HepG2 (cell line): ENCODE data around the gene GRHL1. TPM values are rescaled to one million over a fixed set of nuclear protein-coding genes. Genes with fewer than 3 reads are reported as not detected.

ENCODE experiments used
- CCAR2 ChIP-seq: fragments of 200-400 bp; formaldehyde crosslinking; optimal IDR thresholded peaks from 2 replicates; pipeline ENCODE3; 2018; ENCODE audit warnings: low read depth, mild to moderate bottlenecking, low read length, moderate library complexity
- HMGXB3 ChIP-seq: sonication (generic); formaldehyde crosslinking; IDR thresholded peaks from 2 replicates; pipeline ENCODE4 v1.4.0; 2020; ENCODE audit warnings: missing genetic modification reagents, borderline replicate concordance
- KAT2B ChIP-seq: fragments of 150-350 bp; IDR thresholded peaks from 2 replicates; pipeline ENCODE4 v1.6.1; 2014; ENCODE audit warnings: low read depth, low read length, borderline replicate concordance
- MBD4 ChIP-seq: IDR thresholded peaks from 2 replicates; pipeline ENCODE4 v1.6.1; 2012; ENCODE audit warnings: low read length, inconsistent platforms, borderline replicate concordance
- MIER3 ChIP-seq: IDR thresholded peaks from 2 replicates; pipeline ENCODE4 v1.6.1; 2016; ENCODE audit warnings: missing compliant biosample characterization, borderline replicate concordance
- ONECUT2 ChIP-seq: sonication (generic); formaldehyde crosslinking; IDR thresholded peaks from 2 replicates; pipeline ENCODE4 v1.4.0; 2020; ENCODE audit warnings: missing genetic modification reagents
- PAF1 ChIP-seq: IDR thresholded peaks from 2 replicates; pipeline ENCODE4 v1.6.1; 2016; ENCODE audit warnings: missing genetic modification reagents, missing compliant biosample characterization
- SMYD3 ChIP-seq: sonication (generic); formaldehyde crosslinking; IDR thresholded peaks from 2 replicates; pipeline ENCODE4 v1.8.1; 2023; ENCODE audit warnings: mild to moderate bottlenecking, missing genetic modification reagents
- STAT6 ChIP-seq: sonication (generic); formaldehyde crosslinking; IDR thresholded peaks from 2 replicates; pipeline ENCODE4 v1.4.0; 2020; ENCODE audit warnings: missing genetic modification reagents, mild to moderate bottlenecking, borderline replicate concordance
- ZNF350 ChIP-seq: sonication (generic); formaldehyde crosslinking; IDR thresholded peaks from 2 replicates; pipeline ENCODE4 v1.4.0; 2020; ENCODE audit warnings: mild to moderate bottlenecking, low read depth, missing genetic modification reagents, borderline replicate concordance
- ZNF44 ChIP-seq: sonication (generic); formaldehyde crosslinking; IDR thresholded peaks from 2 replicates; pipeline ENCODE4 v1.5.1; 2020; ENCODE audit warnings: mild to moderate bottlenecking, missing genetic modification reagents
- ZNF776 ChIP-seq: sonication (generic); formaldehyde crosslinking; IDR thresholded peaks from 2 replicates; pipeline ENCODE4 v1.4.0; 2020; ENCODE audit warnings: mild to moderate bottlenecking, missing genetic modification reagents
- ZNF839 ChIP-seq: sonication (generic); formaldehyde crosslinking; IDR thresholded peaks from 2 replicates; pipeline ENCODE4 v1.4.0; 2020; ENCODE audit warnings: missing genetic modification reagents, mild to moderate bottlenecking, borderline replicate concordance
- ZXDC ChIP-seq: sonication (generic); formaldehyde crosslinking; IDR thresholded peaks from 2 replicates; pipeline ENCODE4 v1.5.0; 2020; ENCODE audit warnings: mild to moderate bottlenecking, missing genetic modification reagents
- polyA plus RNA-seq, 8 experiments: library from polyadenylated mRNA; depleted of rRNA in 3 of 8; stranded (reverse) in 7 of 8; unstranded in 1 of 8; fragments of >200 nt; fragmentation: Illumina TruSeq in 4 of 8; extraction: Trizol in 4 of 8; gene quantifications; 2 replicates each; pipeline versions ENCODE4 v1.2.1 to v1.2.3, GENCODE V29; 2011 to 2016; ENCODE audit warnings: low read depth in 4 of 8, missing spikeins in 1 of 8, mixed read lengths in 1 of 8; ENCODE audit not compliant: insufficient read depth in 1 of 8
- total RNA-seq, 5 experiments: library from RNA; depleted of rRNA; stranded (reverse); fragments of >200 nt; fragmentation: Illumina TruSeq; extraction: Trizol; gene quantifications; 2 replicates each; pipeline ENCODE4 v1.2.3, GENCODE V29; 2016; ENCODE audit warnings: low read depth in 1 of 5
- TF ChIP-seq, protein P1 (sequence below): sonication (generic); formaldehyde crosslinking; IDR thresholded peaks from 2 replicates; pipeline ENCODE4 v1.5.0; 2020; ENCODE audit warnings: missing genetic modification reagents, mild to moderate bottlenecking, borderline replicate concordance
- TF ChIP-seq, protein P2 (sequence below): sonication (generic); formaldehyde crosslinking; IDR thresholded peaks from 2 replicates; pipeline ENCODE4 v1.8.1; 2023; ENCODE audit warnings: mild to moderate bottlenecking, missing genetic modification reagents

GRHL1 gene
- total and polyA plus RNA-seq, 2 of the 13 experiments (the other 11 are each of a cell fraction or from before 2014, with no cell fraction given) = 9.3 to 12.0 TPM

GRCh38 chr2:10043906-10044601 lies 92.6 kb downstream of the GRHL1 start (continued):
- peak; percentile 35; the same call in 1 of the 2 replicates for TF ChIP-seq HMGXB3 (CRISPR knock-in tag)
- no peak for TF ChIP-seq CCAR2
- no peak for TF ChIP-seq KAT2B
- peak; percentile 54; the same call in 1 of the 2 replicates for TF ChIP-seq MIER3 (CRISPR knock-in tag)
- TF ChIP-seq, protein P1, sequence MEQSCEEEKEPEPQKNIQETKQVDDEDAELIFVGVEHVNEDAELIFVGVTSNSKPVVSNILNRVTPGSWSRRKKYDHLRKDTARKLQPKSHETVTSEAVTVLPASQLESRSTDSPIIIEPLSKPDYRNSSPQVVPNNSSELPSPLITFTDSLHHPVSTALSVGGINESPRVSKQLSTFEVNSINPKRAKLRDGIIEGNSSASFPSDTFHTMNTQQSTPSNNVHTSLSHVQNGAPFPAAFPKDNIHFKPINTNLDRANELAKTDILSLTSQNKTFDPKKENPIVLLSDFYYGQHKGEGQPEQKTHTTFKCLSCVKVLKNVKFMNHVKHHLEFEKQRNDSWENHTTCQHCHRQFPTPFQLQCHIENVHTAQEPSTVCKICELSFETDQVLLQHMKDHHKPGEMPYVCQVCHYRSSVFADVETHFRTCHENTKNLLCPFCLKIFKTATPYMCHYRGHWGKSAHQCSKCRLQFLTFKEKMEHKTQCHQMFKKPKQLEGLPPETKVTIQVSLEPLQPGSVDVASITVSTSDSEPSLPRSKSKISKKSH (CRISPR knock-in tag) = peak; percentile 67; the same call in 1 of the 2 replicates
- TF ChIP-seq ZNF839 (CRISPR knock-in tag) = 0 out of 2 replicates have a peak, but pooled peaks have one; percentile 49
- no peak for TF ChIP-seq MBD4
- TF ChIP-seq ZNF44 (CRISPR knock-in tag) = no peak
- no peak for TF ChIP-seq SMYD3 (CRISPR knock-in tag)
- 0 out of 2 replicates have a peak, but pooled peaks have one; percentile 20 for TF ChIP-seq ZXDC (CRISPR knock-in tag)
- TF ChIP-seq ZNF350 (CRISPR knock-in tag) = no peak
- TF ChIP-seq, protein P2, sequence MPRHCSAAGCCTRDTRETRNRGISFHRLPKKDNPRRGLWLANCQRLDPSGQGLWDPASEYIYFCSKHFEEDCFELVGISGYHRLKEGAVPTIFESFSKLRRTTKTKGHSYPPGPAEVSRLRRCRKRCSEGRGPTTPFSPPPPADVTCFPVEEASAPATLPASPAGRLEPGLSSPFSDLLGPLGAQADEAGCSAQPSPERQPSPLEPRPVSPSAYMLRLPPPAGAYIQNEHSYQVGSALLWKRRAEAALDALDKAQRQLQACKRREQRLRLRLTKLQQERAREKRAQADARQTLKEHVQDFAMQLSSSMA = 0 out of 2 replicates have a peak, but pooled peaks have one; percentile 75
- TF ChIP-seq ONECUT2 (CRISPR knock-in tag) = peak; percentile 22; the same call in 1 of the 2 replicates
- no peak for TF ChIP-seq STAT6
- TF ChIP-seq ZNF776 (CRISPR knock-in tag) = peak; percentile 29; the same call in 1 of the 2 replicates
- TF ChIP-seq PAF1 (CRISPR knock-in tag) = no peak
